ENCODE data around the gene NRXN3. TPM values are rescaled to one million over a fixed set of nuclear protein-coding genes. Genes with fewer than 3 reads are reported as not detected.
"Not testable (repeated sequence)": the region's sequence is repeated elsewhere in the genome, so short reads cannot be mapped to it uniquely, and the experiment has no call there.

Gene NRXN3
- total RNA-seq, 1 experiment from 2014 or later = 0.07 TPM

DNA sequence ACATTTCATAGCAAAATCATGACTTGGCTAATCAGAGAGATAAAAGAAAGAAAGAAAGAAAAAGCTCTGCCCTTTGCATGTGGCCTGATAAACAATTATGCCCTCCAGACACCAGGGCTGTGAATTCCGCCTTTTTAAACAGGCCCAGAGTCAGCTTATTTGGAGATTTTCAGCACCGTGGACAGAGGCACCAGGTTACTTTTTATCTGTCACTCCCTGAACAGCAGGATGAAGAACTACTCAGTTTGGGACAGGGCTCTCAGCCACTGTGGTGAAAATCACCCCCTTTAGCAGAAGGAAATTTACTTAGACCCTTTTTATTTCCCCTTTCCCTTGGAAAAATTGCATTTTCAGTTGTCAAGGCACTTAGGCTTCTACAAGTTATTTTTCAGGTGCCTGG lies 359.9 kb downstream of the NRXN3 start:
- Histone ChIP-seq H3K9me3 (no peaks in the 10 kb centered on the region), H3K36me3 (no peaks in the 10 kb centered on the region), H3K4me3 (no peak overlapping the region), H3K27me3 (no peaks in the 10 kb centered on the region)
- no peak for DNase-seq

DNA sequence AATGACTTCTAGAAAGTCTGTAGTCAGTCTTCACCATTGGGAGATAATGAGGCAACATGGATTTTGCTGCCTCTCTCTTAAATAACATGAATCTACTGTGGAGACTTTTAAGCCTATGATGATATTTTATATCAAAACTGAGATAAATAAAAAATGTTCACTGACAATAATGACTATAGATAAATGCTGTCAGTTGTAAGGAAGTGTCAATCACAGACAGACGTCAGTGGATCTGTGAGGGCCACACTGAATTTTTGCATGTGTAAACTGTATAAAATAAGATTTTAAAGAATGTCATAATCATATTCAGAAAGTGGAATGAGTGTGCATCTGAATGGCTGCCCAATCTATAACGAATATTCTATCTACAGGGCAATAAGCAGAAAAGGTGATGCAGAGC lies 364.0 kb downstream of the NRXN3 start:
- no peak for DNase-seq
- Histone ChIP-seq H3K36me3 (no peaks in the 10 kb centered on the region), H3K4me3 (no peak overlapping the region), H3K27me3 (no peaks in the 10 kb centered on the region), H3K9me3 (no peaks in the 10 kb centered on the region)

- no peak overlapping the region for H3K4me3 ChIP-seq
- no peak for DNase-seq
Observed at GRCh38 chr14:78535041-78535440, 364.9 kb downstream of the NRXN3 start.

GRCh38 chr14:78541788-78542187 lies 371.6 kb downstream of the NRXN3 start:
- H3K4me3 ChIP-seq, H3K9me3 ChIP-seq, H3K27me3 ChIP-seq, H3K36me3 ChIP-seq, DNase-seq: not testable (repeated sequence)

More at GRCh38 chr14:78535041-78535440, 364.9 kb downstream of the NRXN3 start:
- Histone ChIP-seq H3K9me3 (no peaks in the 10 kb centered on the region), H3K36me3 (no peaks in the 10 kb centered on the region), H3K27me3 (no peaks in the 10 kb centered on the region)

- no peak for DNase-seq
- Histone ChIP-seq H3K4me3 (no peak overlapping the region), H3K36me3 (no peaks in the 10 kb centered on the region), H3K27me3 (no peaks in the 10 kb centered on the region), H3K9me3 (no peaks in the 10 kb centered on the region)
Observed at GRCh38 chr14:78543433-78543832, 373.3 kb downstream of the NRXN3 start.

GRCh38 chr14:78561074-78561473 lies 390.9 kb downstream of the NRXN3 start:
- no peak for DNase-seq
- H3K36me3 ChIP-seq = no peaks in the 10 kb centered on the region
- H3K27me3 ChIP-seq = no peaks in the 10 kb centered on the region
- H3K4me3 ChIP-seq = no peak overlapping the region
- H3K9me3 ChIP-seq = no peaks in the 10 kb centered on the region

DNA sequence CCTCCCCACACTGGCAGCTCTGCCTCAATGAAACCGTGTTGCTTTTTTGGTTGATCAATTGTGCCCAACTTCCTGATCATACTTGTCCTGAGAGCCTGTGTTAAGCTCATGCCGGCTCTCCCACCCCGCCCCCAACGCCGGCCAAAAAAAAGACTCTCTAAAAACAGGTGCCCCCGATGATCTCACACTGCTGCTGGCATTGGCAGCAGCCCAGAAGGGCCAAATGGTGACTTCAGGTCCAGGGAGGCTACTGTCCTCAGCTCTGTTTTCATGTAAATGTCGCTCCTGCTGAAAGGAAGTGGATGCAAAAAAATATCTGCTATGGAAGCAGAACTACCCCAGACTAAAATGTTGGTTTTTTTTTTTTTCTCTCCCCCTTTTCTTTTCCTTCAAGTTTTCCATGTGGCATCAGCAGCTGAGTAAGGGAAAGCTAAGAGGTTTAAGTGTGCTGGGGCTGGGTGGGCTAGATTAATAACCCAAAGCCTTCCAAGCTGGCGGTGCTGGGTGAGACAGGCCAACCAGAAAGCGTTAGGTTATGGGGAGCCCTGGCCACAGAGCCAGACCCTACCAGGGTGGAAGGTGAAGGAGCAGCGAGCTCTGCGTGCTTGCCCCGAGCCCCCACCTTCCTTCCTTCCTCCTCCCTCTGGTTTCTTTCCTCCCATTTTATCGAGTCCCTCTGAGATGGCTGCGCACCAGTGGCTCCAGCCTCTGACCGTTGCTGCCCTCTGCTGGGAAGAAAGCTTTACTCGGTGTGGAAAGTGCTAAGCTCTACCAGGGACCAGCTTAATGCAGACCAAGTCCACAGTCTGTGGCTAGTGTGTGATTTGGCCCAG lies 396.1 kb downstream of the NRXN3 start:
- DNase-seq = peak; percentile 50
- Histone ChIP-seq H3K9me3 (no peaks in the 10 kb centered on the region), H3K36me3 (no peaks in the 10 kb centered on the region), H3K27me3 (no peaks in the 10 kb centered on the region), H3K4me3 (no peak overlapping the region)

DNA sequence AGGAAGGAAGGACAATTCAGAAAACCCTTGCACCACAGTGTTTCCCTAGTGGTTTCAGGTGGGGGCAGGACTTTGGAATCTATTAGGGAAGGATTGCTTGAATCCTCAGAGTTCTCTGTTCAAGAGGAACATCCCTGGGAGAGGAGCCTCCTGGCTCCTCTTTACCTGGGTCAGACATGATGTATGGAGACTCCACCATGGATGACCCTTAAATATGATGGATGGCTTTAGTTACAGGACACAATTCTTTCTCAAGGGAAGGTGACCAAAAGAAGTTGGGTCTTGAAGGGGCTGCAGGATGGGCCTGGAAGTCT lies 396.6 kb downstream of the NRXN3 start:
- no peak for DNase-seq
- H3K27me3 ChIP-seq = no peaks in the 10 kb centered on the region
- no peaks in the 10 kb centered on the region for H3K9me3 ChIP-seq
- H3K36me3 ChIP-seq = no peaks in the 10 kb centered on the region
- H3K4me3 ChIP-seq = no peak overlapping the region

DNA sequence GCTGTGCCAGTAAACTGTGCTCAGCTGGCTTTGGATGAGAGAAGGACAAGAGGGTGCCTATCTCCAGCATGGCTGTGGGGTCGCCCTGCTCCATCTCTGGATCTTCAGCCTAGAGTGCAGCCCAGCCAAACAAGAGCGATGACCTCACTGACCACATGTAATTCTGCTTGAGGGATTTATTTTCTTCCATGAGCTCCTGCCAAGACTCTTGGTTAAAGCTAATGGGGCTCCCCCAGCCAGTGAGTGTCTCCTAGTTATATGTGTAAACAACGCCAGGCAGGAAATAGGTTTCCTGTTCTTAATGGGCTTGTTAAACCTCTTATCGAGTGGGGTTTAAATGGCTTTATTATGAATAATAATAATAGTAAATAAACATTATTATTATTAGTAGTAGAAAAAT lies 397.2 kb downstream of the NRXN3 start:
- Histone ChIP-seq H3K27me3 (no peaks in the 10 kb centered on the region), H3K9me3 (no peaks in the 10 kb centered on the region), H3K4me3 (no peak overlapping the region), H3K36me3 (no peaks in the 10 kb centered on the region)
- peak; percentile 30 for DNase-seq

DNA sequence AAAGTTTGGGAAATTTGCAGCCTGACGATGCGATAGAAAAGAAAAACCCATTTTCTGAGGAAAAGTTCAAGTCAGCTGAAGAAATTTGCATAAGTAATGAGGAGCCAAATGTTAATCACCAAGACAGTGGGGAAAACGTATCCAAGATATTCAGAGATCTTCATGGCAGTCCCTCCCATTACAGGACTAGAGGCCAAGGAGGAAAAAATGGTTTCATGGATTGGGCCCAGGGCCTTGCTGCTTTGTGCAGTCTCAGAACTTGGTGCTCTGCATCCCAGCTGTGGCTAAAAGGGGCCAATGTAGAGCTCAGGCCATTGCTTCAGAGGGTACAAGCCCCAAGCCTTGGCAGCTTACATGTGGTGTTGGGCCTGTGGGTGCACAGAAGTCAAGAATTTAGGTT lies 403.6 kb downstream of the NRXN3 start:
- not testable (repeated sequence) for H3K4me3 ChIP-seq

DNA sequence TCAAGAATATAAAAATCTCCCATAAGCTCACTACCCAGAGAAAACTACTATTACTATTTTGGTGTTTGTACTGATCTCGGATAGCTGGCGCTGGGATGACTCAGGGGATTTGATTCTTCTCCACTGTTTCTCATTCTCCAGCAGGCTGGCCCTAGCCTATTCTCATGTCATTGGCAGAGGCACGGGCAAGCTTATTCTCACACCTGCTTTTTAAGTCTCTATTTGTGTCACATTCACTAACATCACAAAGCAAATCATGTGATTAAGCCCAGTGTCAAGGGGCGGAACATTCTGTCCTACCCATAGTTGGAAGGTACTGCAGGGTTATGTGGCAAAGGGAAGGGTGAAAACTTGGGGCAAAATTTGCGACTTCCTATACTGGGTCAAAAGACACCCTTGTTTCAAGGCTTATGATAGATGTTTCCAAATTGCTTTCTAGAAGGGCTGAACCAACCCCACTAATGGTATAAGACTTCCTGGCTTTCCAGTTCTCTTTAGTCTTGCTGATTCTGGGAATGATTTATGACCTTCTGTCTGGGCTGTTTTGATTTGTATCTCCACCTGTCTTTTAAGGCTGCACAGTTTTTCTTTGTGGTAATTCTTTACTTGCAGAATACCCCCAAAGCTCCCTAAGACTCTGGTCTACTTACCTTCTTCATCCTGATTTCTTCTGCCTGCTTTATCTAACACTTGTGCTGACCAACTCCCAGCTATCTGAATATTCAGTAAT lies 406.4 kb downstream of the NRXN3 start:
- DNase-seq = no peak
- H3K27me3 ChIP-seq = no peaks in the 10 kb centered on the region
- H3K4me3 ChIP-seq = no peak overlapping the region
- H3K36me3 ChIP-seq = no peaks in the 10 kb centered on the region
- 0 out of 2 replicates have a peak, but pooled peaks cover 3% of the 10 kb centered on the region for H3K9me3 ChIP-seq

More for the DNA sequence above, 403.6 kb downstream of the NRXN3 start:
- H3K9me3 ChIP-seq, DNase-seq, H3K36me3 ChIP-seq, H3K27me3 ChIP-seq: not testable (repeated sequence)

DNA sequence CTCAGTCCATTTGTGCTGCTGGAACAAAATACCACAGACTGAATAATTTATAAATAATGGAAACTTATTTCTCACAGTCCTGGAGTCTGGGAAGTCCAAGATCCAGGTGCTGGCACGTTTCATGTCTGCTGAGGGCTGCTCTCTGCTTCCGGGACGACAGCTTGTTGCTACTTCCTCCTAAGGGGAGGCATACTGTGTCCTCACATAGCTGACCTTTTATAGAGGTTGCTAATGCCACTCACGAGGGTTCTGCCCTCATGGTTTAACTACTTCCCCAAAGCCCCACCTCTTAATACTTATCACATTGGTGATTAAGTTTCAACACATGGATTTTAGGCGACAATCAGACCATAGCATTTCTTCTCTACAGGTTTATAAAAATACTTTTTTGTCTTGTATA lies 411.1 kb downstream of the NRXN3 start:
- Histone ChIP-seq H3K27me3 (no peaks in the 10 kb centered on the region), H3K9me3 (no peaks in the 10 kb centered on the region), H3K36me3 (no peaks in the 10 kb centered on the region), H3K4me3 (no peak overlapping the region)
- DNase-seq = no peak

- Histone ChIP-seq H3K36me3 (no peaks in the 10 kb centered on the region), H3K4me3 (no peak overlapping the region), H3K9me3 (no peaks in the 10 kb centered on the region), H3K27me3 (no peaks in the 10 kb centered on the region)
- no peak for DNase-seq
Observed at GRCh38 chr14:78586681-78587080, 416.5 kb downstream of the NRXN3 start.

DNA sequence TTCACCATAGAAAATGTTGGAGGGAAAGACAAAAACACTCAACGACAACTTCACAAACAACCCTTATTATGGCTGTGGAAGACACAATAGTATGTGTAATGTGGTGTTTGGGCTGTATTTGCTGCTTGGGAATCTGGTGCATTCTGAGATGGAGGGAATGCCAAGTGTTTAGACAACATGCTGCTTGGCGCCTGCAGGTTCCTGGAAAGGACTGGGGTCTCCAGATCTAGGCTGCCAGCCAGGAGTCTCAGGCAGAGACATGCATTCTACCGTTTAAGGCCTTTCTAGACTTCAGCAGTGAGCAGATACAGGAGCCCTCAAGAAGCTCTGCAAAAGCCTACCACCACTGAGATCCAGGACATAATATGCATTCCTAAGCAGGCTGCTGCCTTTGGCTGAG lies 418.7 kb downstream of the NRXN3 start:
- DNase-seq = no peak
- Histone ChIP-seq H3K4me3 (no peak overlapping the region), H3K27me3 (no peaks in the 10 kb centered on the region), H3K9me3 (no peaks in the 10 kb centered on the region), H3K36me3 (no peaks in the 10 kb centered on the region)

DNA sequence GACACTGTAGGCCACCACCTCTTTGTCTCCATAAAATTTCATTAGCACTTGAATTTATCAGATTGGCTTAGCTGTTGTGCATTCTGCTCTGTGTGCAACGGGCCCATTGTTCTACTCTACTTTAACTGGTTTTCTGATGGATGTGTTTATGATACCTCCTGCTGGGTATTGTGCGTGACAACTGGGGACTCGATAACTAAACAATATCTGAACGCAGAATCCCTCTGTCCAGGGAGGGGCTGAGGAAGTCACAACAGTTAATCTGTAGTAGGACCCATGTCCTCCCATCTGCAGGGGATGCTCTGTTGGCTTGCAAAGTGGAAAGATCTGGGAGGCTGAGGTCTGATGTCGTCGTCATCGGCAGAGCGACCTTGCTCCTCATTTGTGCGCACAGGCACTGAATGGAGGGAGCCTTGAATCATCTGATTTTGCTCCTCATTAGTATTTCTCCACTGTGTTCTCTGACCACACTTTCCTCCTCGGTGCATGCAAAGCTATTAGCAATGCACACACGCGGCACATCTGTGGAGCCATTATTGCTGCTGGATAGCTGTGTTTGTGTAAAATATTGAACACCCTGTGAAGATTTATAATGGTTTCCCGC lies 422.5 kb downstream of the NRXN3 start:
- no peaks in the 10 kb centered on the region for H3K36me3 ChIP-seq
- H3K4me3 ChIP-seq = no peak overlapping the region
- no peaks in the 10 kb centered on the region for H3K27me3 ChIP-seq
- H3K9me3 ChIP-seq = no peaks in the 10 kb centered on the region
- no peak for DNase-seq

DNA sequence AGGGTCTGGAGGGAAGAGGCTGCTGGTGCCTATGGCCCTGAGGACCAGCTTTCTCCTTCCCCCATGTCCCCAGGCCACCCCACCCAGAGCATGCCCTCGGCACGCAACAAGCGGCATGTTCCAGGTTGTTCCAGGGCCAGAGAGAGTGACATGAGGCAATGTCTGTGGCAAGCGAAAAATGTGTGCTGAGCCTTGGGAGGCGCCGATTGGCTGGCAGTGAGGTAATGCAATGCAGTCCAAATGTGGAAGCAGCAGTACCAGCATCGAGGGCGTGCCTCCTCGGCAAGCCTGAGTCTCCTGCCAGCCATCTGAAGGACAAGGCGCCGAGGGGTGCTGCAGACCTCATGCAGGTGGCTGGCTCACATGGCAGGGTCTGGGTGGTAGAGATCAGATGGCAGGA lies 423.8 kb downstream of the NRXN3 start:
- DNase-seq = no peak
- no peaks in the 10 kb centered on the region for H3K9me3 ChIP-seq
- no peaks in the 10 kb centered on the region for H3K27me3 ChIP-seq

GRCh38 chr14:78595797-78596196 lies 425.6 kb downstream of the NRXN3 start:
- Histone ChIP-seq H3K4me3 (no peak overlapping the region), H3K36me3 (no peaks in the 10 kb centered on the region), H3K9me3 (no peaks in the 10 kb centered on the region), H3K27me3 (no peaks in the 10 kb centered on the region)
- no peak for DNase-seq

More for the DNA sequence above, 423.8 kb downstream of the NRXN3 start:
- Histone ChIP-seq H3K36me3 (no peaks in the 10 kb centered on the region), H3K4me3 (no peak overlapping the region)

All from MG63 (cell line).